Measurements from ENCODE around the gene QPRT.
"Not testable (repeated sequence)": the region's sequence is repeated elsewhere in the genome, so short reads cannot be mapped to it uniquely, and the experiment has no call there.

GRCh38 chr16:29638751-29639150 lies 40.2 kb upstream of the QPRT start:
- TF ChIP-seq, protein P1, sequence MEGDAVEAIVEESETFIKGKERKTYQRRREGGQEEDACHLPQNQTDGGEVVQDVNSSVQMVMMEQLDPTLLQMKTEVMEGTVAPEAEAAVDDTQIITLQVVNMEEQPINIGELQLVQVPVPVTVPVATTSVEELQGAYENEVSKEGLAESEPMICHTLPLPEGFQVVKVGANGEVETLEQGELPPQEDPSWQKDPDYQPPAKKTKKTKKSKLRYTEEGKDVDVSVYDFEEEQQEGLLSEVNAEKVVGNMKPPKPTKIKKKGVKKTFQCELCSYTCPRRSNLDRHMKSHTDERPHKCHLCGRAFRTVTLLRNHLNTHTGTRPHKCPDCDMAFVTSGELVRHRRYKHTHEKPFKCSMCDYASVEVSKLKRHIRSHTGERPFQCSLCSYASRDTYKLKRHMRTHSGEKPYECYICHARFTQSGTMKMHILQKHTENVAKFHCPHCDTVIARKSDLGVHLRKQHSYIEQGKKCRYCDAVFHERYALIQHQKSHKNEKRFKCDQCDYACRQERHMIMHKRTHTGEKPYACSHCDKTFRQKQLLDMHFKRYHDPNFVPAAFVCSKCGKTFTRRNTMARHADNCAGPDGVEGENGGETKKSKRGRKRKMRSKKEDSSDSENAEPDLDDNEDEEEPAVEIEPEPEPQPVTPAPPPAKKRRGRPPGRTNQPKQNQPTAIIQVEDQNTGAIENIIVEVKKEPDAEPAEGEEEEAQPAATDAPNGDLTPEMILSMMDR (IDR thresholded peaks at IDR 0.05; ENCODE audit: low read depth, low read length, missing input control), result not testable (repeated sequence)
- TF ChIP-seq RAD21 (IDR thresholded peaks at IDR 0.05); TAF1 (conservative IDR thresholded peaks at IDR 0.05); SP1 (IDR thresholded peaks at IDR 0.05); EGR1 (IDR thresholded peaks at IDR 0.05; ENCODE audit: low read depth in 2 of 2); JUND (IDR thresholded peaks at IDR 0.05); MAX (IDR thresholded peaks at IDR 0.05); GABPA (IDR thresholded peaks at IDR 0.05 in 1 of 2, conservative IDR thresholded peaks at IDR 0.05 in 1 of 2); FOXA1 (IDR thresholded peaks at IDR 0.05): not testable (repeated sequence)
- TF ChIP-seq, protein P2, sequence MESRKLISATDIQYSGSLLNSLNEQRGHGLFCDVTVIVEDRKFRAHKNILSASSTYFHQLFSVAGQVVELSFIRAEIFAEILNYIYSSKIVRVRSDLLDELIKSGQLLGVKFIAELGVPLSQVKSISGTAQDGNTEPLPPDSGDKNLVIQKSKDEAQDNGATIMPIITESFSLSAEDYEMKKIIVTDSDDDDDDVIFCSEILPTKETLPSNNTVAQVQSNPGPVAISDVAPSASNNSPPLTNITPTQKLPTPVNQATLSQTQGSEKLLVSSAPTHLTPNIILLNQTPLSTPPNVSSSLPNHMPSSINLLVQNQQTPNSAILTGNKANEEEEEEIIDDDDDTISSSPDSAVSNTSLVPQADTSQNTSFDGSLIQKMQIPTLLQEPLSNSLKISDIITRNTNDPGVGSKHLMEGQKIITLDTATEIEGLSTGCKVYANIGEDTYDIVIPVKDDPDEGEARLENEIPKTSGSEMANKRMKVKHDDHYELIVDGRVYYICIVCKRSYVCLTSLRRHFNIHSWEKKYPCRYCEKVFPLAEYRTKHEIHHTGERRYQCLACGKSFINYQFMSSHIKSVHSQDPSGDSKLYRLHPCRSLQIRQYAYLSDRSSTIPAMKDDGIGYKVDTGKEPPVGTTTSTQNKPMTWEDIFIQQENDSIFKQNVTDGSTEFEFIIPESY (IDR thresholded peaks at IDR 0.05), result not testable (repeated sequence)

Data from liver (tissue), 3 donors.